Heart right ventricle (tissue), 16 donors: Measurements from ENCODE around the gene AFF2. TPM values are rescaled to one million over a fixed set of nuclear protein-coding genes. Genes with fewer than 3 reads are reported as not detected.

Experiments used
- ATAC-seq, 8 donors: fragments of 200-7000 bp; cut with Tn5 transposase; one replicate each; pipeline ENCODE4 v1.9.1; 2020; ENCODE audit warnings: mild to moderate bottlenecking in 8 of 8, moderate library complexity in 8 of 8, moderate number of reproducible peaks in 1 of 8
- DNase-seq, 2 donors: peaks; one replicate each; pipeline ENCODE4 v3.0.0-alpha.2; 2020
- H3K27ac ChIP-seq, 10 donors: fragments of 200-600 bp; sonication (generic) in 2 of 10; one replicate each; pipeline versions ENCODE4 v1.5.0 to v1.8.0; 2020 to 2022; ENCODE audit warnings: mild to moderate bottlenecking in 3 of 10
- H3K27me3 ChIP-seq, 7 donors: fragments of 200-600 bp; one replicate each; pipeline ENCODE4 v1.8.0; 2021 to 2022; ENCODE audit warnings: mild to moderate bottlenecking in 2 of 7
- H3K36me3 ChIP-seq, 9 donors: fragments of 200-600 bp; sonication (generic) in 1 of 9; one replicate each; pipeline versions ENCODE4 v1.5.0 to v1.8.0; 2020 to 2022; ENCODE audit warnings: mild to moderate bottlenecking in 2 of 9
- H3K4me1 ChIP-seq, 9 donors: fragments of 200-600 bp; sonication (generic) in 1 of 9; one replicate each; pipeline versions ENCODE4 v1.5.0 to v1.8.0; 2020 to 2022; ENCODE audit warnings: mild to moderate bottlenecking in 4 of 9
- H3K4me3 ChIP-seq, 10 donors: fragments of 200-600 bp; sonication (generic) in 2 of 10; one replicate each; pipeline versions ENCODE4 v1.5.0 to v1.8.0; 2020 to 2022; ENCODE audit warnings: mild to moderate bottlenecking in 7 of 10, moderate library complexity in 2 of 10
- H3K9me3 ChIP-seq, 11 donors: fragments of 200-600 bp in 10 of 11; sonication (generic) in 2 of 11; one replicate each; pipeline versions ENCODE4 v1.5.0 to v1.8.0; 2013 to 2022; ENCODE audit warnings: mild to moderate bottlenecking in 2 of 11, control low read depth in 1 of 11, moderate library complexity in 1 of 11
- CTCF ChIP-seq, 9 donors: fragments of 200-600 bp; sonication (generic) in 2 of 9; IDR thresholded peaks; one replicate each; pipeline versions ENCODE4 v1.5.0 to v1.8.0; 2021 to 2022; ENCODE audit warnings: antibody characterized with exemption in 9 of 9, mild to moderate bottlenecking in 5 of 9, moderate library complexity in 1 of 9
- WGBS, 2 donors: extraction: QIAGEN DNeasy Blood & Tissue Kit; methylation state at CpG; one replicate each; pipeline ENCODE4 v1.1.7; 2013; ENCODE audit warnings: inconsistent platforms in 1 of 2; 5-methylcytosine and 5-hydroxymethylcytosine counted together
- intact Hi-C, 10 donors: fragments of 100-400 bp; cut with DNase I; formaldehyde crosslinking; loops; one replicate each; pipeline versions ENCODE4 v1.11.1 to v1.14.2; 2022
- polyA plus RNA-seq, 2 donors: library from polyadenylated mRNA; stranded (reverse); fragments of 200-250 nt; gene quantifications; one replicate each; pipeline ENCODE4 v1.2.3, GENCODE V29; 2013
- total RNA-seq, 10 donors: library from RNA; stranded (reverse); fragmentation: NEBNext Ultra II Directional in 3 of 10; extraction: Animal tissue kit (Norgen Biotek cat#: 25700) in 3 of 10; gene quantifications; one replicate each; pipeline versions ENCODE4 v1.2.1 to v1.2.4, GENCODE V29; 2021 to 2023
- donor health status: Arrhythmogenic right ventricular cardiomyopathy.
- donor health status: ischemic (EF 13 %, LVEDD 7.1; RV severe dilation, severe dysfunction).
- donor health status: healthy with polysubstance abuse.
- donor health status: DM: no; HTN: yes; CAD: no.
- donor health status: DM: no; HTN: no; CAD: no.
- donor health status: ischemic (EF 25% LVEDD 6.9; RV normal size, moderate dysfunction).
- donor health status: ischemic (EF 25% LVEDD 5.7; RV mildly dilated, moderate dysfunction).
- donor health status: healthy.
- donor health status: DM: yes; HTN: yes; CAD: no.
- donor health status: Ischemic cardiomyopathy.
- donor health status: ischemic (EF 35%, LVEDD 5.7; RV mildly dilated, moderate dysfunction).
- donor health status: nonischemic (EF 11% LVEDD 7.7; RV severe dilation, severe dysfunction).
- donor health status: DM: yes; HTN: yes; CAD: no.
- donor health status: PGD.
- donor health status: ischemic (EF 29% LVEDD 5.4; RV normal size, mild dysfunction).
- donor health status: nonischemic (EF 23%, LVEDD 6.1; RV moderate dilation, normal function).

The AFF2 gene
- total and polyA plus RNA-seq, 12 donors, result 0.01 to 0.59 (median 0.20) TPM; not detected in 2

- Histone ChIP-seq H3K4me1 (no peaks in the 10 kb centered on the region), H3K27ac (no peak overlapping the region), H3K27me3 (no peaks in the 10 kb centered on the region), H3K36me3 (no peaks in the 10 kb centered on the region), H3K4me3 (no peak overlapping the region), H3K9me3 (no peaks in the 10 kb centered on the region)
- ATAC-seq (no peak), DNase-seq (no peak)
- intact Hi-C loops, result no loop called here
- WGBS, 2 donors, result 76 to 79% methylated on average over 2 of the region's 2 CpGs
- TF ChIP-seq CTCF (IDR thresholded peaks at IDR 0.05), result no peak
Observed at GRCh38 chrX:148470324-148470723, 30.1 kb upstream of the AFF2 start.

DNA sequence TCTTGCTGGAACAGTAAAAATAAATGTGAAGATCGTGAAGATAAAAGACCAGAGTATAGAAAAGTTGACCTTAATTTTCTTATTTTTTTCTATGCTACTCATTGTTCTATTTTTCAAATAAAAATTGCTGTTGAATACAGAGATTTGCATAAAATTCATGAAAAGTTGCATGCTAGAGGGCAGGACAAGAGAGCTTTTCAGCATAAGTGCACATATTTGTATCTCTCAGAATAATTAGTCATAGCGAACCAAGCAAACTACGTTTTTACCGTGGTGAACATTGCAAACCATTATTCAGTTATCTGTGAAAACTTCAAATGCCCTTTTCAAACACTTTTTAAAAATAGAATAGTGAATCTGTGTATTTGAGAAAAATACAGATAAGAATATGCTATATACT, 26.4 kb upstream of the AFF2 start:
- Histone ChIP-seq H3K27me3 (no peaks in the 10 kb centered on the region), H3K9me3 (no peaks in the 10 kb centered on the region), H3K27ac (no peak overlapping the region), H3K4me1 (no peaks in the 10 kb centered on the region), H3K4me3 (no peak overlapping the region), H3K36me3 (no peaks in the 10 kb centered on the region)
- no peak for DNase-seq
- intact Hi-C loops, result no loop called here
- ATAC-seq, result no peak
- TF ChIP-seq CTCF (IDR thresholded peaks at IDR 0.05), result no peak
- WGBS, 2 donors, result 71 to 86% methylated on average over 4 of the region's 4 CpGs

- intact Hi-C loops, result no loop called here
- TF ChIP-seq CTCF (IDR thresholded peaks at IDR 0.05), result no peak
- H3K9me3 ChIP-seq, result no peaks in the 10 kb centered on the region
- no peak overlapping the region for H3K27ac ChIP-seq
- 88 to 97% methylated on average over 2 of the region's 2 CpGs for WGBS, 2 donors
- no peaks in the 10 kb centered on the region for H3K27me3 ChIP-seq
- no peaks in the 10 kb centered on the region for H3K4me1 ChIP-seq
- no peaks in the 10 kb centered on the region for H3K36me3 ChIP-seq
- DNase-seq (no peak), ATAC-seq (no peak)
- no peak overlapping the region for H3K4me3 ChIP-seq
Observed at GRCh38 chrX:148492057-148492456, 8.4 kb upstream of the AFF2 start.

- no peaks in the 10 kb centered on the region for H3K4me1 ChIP-seq
Observed at GRCh38 chrX:148495176-148495575, 5.2 kb upstream of the AFF2 start.

More at GRCh38 chrX:148495176-148495575, 5.2 kb upstream of the AFF2 start:
- Histone ChIP-seq H3K27ac (no peak overlapping the region), H3K27me3 (peaks cover 0 to 11% (median 2%) of the 10 kb centered on the region in 7 donors), H3K9me3 (no peaks in the 10 kb centered on the region), H3K36me3 (no peaks in the 10 kb centered on the region), H3K4me3 (no peak overlapping the region)
- ATAC-seq (no peak), DNase-seq (no peak)
- WGBS, 2 donors, result 82 to 91% methylated on average over 3 of the region's 3 CpGs
- no peak for TF ChIP-seq CTCF (IDR thresholded peaks at IDR 0.05)
- intact Hi-C loops, result no loop called here
